ENCODE data around the gene TMEM135. TPM values are rescaled to one million over a fixed set of nuclear protein-coding genes. Genes with fewer than 3 reads are reported as not detected.

TMEM135 gene
- total RNA-seq, 1 experiment from 2014 or later: 14.0 TPM

Other genes with a start within 250 kb of the TMEM135 start
- gene PRSS23, start 237.4 kb upstream of the TMEM135 start, total RNA-seq (2014; rRNA removed): 39.0 and 43.2 TPM in 2 replicates
- 17.3 and 17.7 TPM in 2 replicates for gene FZD4, start 82.5 kb upstream of the TMEM135 start, total RNA-seq (2014; rRNA removed)

All from PC-3 (cell line).